Lung (tissue), 12 donors: ENCODE measurements around the gene NLRP5. TPM values are rescaled to one million over a fixed set of nuclear protein-coding genes. Genes with fewer than 3 reads are reported as not detected.
A peak's percentile ranks its signal among the peaks of the same experiment; 100 is the strongest.

ENCODE experiments used
- ATAC-seq: fragments of 200-7000 bp; cut with Tn5 transposase; one replicate; pipeline ENCODE4 v1.9.1; 2020; ENCODE audit warnings: moderate number of reproducible peaks; ENCODE audit not compliant: insufficient read depth, low FRiP score
- DNase-seq, 3 donors: peaks; one replicate each; pipeline ENCODE4 v3.0.0-alpha.2; 2013 to 2017
- H3K27ac ChIP-seq, 2 donors: one replicate each; pipeline ENCODE4 v1.5.1; 2013; ENCODE audit warnings: mild to moderate bottlenecking in 2 of 2, moderate library complexity in 2 of 2, control low read depth in 1 of 2, inconsistent platforms in 1 of 2, low read depth in 1 of 2, low read length in 1 of 2
- H3K27me3 ChIP-seq, 3 donors: one replicate each; pipeline ENCODE4 v1.5.1; 2013; ENCODE audit warnings: low read length in 2 of 3; ENCODE audit not compliant: control insufficient read depth in 3 of 3, insufficient read depth in 3 of 3
- H3K36me3 ChIP-seq, 4 donors: one replicate each; pipeline ENCODE4 v1.5.1; 2013; ENCODE audit warnings: low read length in 4 of 4, mild to moderate bottlenecking in 1 of 4, moderate library complexity in 1 of 4; ENCODE audit not compliant: control insufficient read depth in 4 of 4, insufficient read depth in 4 of 4
- H3K4me1 ChIP-seq, 5 donors: one replicate each; pipeline ENCODE4 v1.5.1; 2013; ENCODE audit warnings: low read length in 5 of 5, mild to moderate bottlenecking in 2 of 5, moderate library complexity in 1 of 5; ENCODE audit not compliant: control insufficient read depth in 5 of 5, insufficient read depth in 5 of 5
- H3K4me3 ChIP-seq: one replicate; pipeline ENCODE4 v1.5.1; 2013; ENCODE audit warnings: mild to moderate bottlenecking, control low read depth, moderate library complexity
- H3K9ac ChIP-seq, 2 donors: one replicate each; pipeline ENCODE4 v1.5.1; 2013; ENCODE audit warnings: low read length in 2 of 2, control low read depth in 1 of 2; ENCODE audit not compliant: insufficient read depth in 1 of 2
- H3K9me3 ChIP-seq, 4 donors: one replicate each; pipeline ENCODE4 v1.5.1; 2013; ENCODE audit warnings: low read length in 3 of 4, mild to moderate bottlenecking in 1 of 4, moderate library complexity in 1 of 4; ENCODE audit not compliant: control insufficient read depth in 4 of 4, insufficient read depth in 3 of 4
- CTCF ChIP-seq: IDR thresholded peaks from 2 replicates; pipeline ENCODE4 v1.5.1; 2012; ENCODE audit warnings: mild to moderate bottlenecking; ENCODE audit errors: control extremely low read depth, extremely low read depth
- WGBS, 2 donors: extraction: QIAGEN DNeasy Blood & Tissue Kit; methylation state at CpG; one replicate each; pipeline ENCODE4 v1.1.7; 2013; 5-methylcytosine and 5-hydroxymethylcytosine counted together
- polyA plus RNA-seq, 2 donors: library from polyadenylated mRNA; stranded (reverse); fragments of 200-250 nt; gene quantifications; one replicate each; pipeline ENCODE4 v1.2.1, GENCODE V29; 2013
- total RNA-seq, 2 donors: library from RNA; depleted of rRNA in 1 of 2; stranded (reverse); fragments of >200 nt in 1 of 2; gene quantifications; one replicate each; pipeline ENCODE4 v1.2.1, GENCODE V29; 2014 to 2021
- donor health status: control.
- donor health status: control.
- donor health status: Bipolar disorder and iron deficiency.
- donor health status: healthy.
- donor health status: DM: yes; HTN: yes; CAD: no.

NLRP5 gene
- total and polyA plus RNA-seq, 4 donors = not detected

DNA sequence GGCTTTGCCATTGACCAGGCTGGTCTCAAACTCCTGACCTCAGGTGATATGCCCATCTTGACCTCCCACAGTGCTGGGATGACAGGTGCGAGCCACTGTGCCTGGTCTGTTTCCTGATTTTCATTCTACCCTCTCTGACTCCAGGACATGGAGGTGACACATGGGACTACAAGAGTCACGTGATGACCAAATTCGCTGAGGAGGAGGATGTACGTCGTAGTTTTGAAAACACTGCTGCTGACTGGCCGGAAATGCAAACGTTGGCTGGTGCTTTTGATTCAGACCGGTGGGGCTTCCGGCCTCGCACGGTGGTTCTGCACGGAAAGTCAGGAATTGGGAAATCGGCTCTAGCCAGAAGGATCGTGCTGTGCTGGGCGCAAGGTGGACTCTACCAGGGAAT lies 40.2 kb downstream of the NLRP5 start:
- Histone ChIP-seq H3K4me3 (no peak overlapping the region), H3K9ac (no peak overlapping the region), H3K27ac (no peak overlapping the region), H3K9me3 (peaks cover 0 to 16% (median 5%) of the 10 kb centered on the region in 4 donors), H3K4me1 (no peaks in the 10 kb centered on the region), H3K36me3 (no peaks in the 10 kb centered on the region), H3K27me3 (no peaks in the 10 kb centered on the region)
- WGBS, 2 donors = 90 to 91% methylated on average over 15 of the region's 15 CpGs
- TF ChIP-seq CTCF = no peak
- DNase-seq (no peak), ATAC-seq (no peak)

GRCh38 chr19:56053596-56053995 lies 67.0 kb downstream of the NLRP5 start:
- ATAC-seq (no peak), DNase-seq (no peak)
- Histone ChIP-seq H3K9ac (no peak overlapping the region), H3K4me3 (no peak overlapping the region), H3K36me3 (no peaks in the 10 kb centered on the region), H3K9me3 (peaks cover 0 to 3% (median under 1%) of the 10 kb centered on the region in 4 donors), H3K4me1 (no peaks in the 10 kb centered on the region), H3K27me3 (no peaks in the 10 kb centered on the region), H3K27ac (no peak overlapping the region)
- 86 to 91% methylated on average over 18 of the region's 18 CpGs for WGBS, 2 donors
- TF ChIP-seq CTCF = no peak

- TF ChIP-seq CTCF = peak; percentile 69
- peak; percentile 58 to 71 (median 65) for DNase-seq
Measured at GRCh38 chr19:56066152-56067023, 79.8 kb downstream of the NLRP5 start.

More at GRCh38 chr19:56066152-56067023, 79.8 kb downstream of the NLRP5 start:
- H3K27me3 ChIP-seq = peaks cover 0 to 2% (median 0%) of the 10 kb centered on the region in 3 donors
- peaks cover 0 to 3% (median 0%) of the 10 kb centered on the region in 5 donors for H3K4me1 ChIP-seq
- H3K9me3 ChIP-seq = peaks cover 0 to 6% (median 0%) of the 10 kb centered on the region in 4 donors
- no peak overlapping the region for H3K27ac ChIP-seq
- no peak for ATAC-seq
- H3K36me3 ChIP-seq = no peaks in the 10 kb centered on the region
- no peak overlapping the region for H3K9ac ChIP-seq
- 3% methylated on average over 38 to 39 of the region's 39 CpGs for WGBS, 2 donors
- H3K4me3 ChIP-seq = no peak overlapping the region
